HL-60/S4 treated with phorbol 12-myristate 13-acetate at 8.2 ng/mL for 4 days and 3 days (cell line): ENCODE data around the gene CLDN19.
"Not testable (repeated sequence)": the region's sequence is repeated elsewhere in the genome, so short reads cannot be mapped to it uniquely, and the experiment has no call there.

Source experiments
- in situ Hi-C: fragments of 300-500 bp; cut with MboI; formaldehyde crosslinking; loops from 2 replicates; pipeline ENCODE4 v1.15.0; 2022; ENCODE audit warnings: low sequenced_read_pairs

Gene CLDN19

DNA sequence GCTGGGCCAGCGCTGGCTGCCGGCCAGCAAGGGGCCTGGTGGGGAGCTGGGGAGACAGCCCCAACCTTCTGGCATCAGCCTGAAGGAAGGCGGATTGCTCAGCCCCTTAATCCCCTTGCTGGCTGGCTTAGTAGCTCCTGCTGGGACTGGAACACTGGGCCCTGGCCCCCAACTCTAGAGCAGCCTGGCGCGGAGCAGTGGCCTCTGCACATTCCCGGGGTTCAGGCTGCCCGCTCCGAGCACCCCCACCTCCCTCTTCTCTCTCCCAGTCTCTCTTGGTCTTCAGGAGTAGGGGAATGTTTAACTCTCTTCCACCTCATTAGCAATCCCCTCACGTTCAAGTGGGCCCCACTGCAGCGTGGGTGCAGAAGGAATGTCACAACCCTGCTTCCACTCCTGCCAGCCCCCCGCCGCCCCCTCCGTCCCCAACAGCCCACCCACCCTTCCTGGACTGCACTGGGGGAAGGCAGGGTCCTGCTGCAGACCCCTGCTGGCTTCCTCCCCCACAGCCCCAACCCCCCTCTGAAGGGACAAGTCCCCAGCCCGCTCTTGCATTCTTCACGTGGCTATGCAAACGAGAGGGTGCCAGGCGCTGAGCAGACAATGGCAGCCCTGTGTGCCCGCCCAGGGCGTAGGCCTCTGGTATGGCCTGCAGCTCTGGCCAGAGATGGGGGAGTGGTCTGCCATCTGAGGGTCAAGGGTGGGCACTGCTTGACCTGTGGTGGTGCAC lies 980 bp upstream of the CLDN19 start:
- in situ Hi-C loops = no loop called here

DNA sequence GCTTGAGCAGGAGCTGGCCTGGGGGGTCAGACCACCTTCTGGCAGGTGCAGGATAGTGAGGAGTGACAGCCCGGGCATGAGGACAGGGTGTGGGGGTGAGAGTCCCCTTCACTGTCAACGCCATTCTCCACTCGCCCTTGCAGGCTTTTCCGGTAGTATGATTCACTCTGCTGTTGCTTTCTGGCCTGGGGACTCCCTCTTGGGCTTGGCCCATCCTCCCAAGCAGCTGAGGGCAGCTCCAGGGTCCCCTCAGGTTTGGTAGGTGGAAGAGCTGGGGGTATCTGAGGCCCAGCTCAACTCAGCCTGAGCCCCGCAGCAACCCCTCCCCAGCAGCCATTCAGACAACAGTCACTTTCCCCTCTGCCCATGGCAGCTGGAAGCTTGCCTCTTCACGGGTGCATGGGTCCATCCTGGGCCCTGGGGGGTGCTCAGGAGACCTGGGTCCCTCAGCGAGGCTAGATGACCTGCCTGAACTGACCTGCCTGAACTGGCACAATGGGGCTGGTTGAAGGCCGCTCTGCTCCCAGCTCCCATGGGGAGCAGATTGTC lies 1.3 kb downstream of the CLDN19 start:
- in situ Hi-C loops = no loop called here

DNA sequence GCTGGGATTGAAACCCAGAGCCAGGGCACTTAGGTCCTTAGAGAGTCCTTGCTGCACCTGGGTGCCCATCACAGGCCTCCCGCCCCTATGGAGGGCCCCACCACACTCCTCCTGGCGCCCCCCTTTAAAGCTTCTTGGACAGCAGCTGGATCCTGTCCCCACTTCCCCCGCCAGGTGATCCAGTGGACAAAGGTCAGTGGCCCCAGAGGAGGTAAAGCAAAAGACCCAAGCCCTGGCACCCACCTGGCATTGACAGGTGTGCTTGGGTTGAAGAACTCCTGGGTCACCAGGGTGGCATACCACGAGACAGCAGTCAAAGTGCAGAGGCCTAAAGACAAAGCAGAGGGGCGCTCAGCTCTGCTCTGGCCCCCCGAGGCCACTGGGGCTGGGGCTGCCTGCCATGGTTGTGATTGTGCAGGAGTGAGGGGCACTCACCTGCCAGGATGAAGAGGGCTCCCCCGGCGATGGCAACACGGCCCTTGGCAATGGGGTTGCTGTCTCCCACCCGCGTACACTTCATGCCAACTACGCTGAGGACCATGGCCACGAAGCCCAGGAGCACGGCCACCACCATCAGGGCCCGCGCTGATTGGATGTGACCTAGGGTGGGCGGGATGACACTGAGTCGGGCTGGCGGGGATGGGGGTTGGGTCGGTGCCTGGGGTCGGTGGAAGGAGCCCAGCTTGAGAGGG lies 1.9 kb downstream of the CLDN19 start:
- in situ Hi-C loops = no loop called here

DNA sequence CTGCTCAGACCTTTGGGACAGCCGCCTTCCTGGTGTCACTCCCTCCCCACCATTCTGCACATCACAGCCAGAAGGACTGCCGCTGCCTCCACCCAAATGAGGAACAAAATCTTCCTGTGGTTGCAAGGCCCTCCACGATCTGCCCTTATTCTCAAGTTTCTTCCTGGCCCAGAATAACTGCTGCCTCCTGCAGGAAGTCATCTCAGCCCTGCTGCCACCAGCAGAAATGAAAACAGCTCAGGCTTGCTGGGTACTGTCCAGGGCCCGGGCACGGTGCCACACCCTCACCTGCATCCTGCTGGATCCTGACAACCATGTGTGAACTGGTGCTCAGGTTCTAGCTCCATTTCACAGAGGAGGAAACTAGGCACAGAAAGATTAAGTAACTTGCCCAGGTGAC lies 2.8 kb downstream of the CLDN19 start:
- in situ Hi-C loops = no loop called here

DNA sequence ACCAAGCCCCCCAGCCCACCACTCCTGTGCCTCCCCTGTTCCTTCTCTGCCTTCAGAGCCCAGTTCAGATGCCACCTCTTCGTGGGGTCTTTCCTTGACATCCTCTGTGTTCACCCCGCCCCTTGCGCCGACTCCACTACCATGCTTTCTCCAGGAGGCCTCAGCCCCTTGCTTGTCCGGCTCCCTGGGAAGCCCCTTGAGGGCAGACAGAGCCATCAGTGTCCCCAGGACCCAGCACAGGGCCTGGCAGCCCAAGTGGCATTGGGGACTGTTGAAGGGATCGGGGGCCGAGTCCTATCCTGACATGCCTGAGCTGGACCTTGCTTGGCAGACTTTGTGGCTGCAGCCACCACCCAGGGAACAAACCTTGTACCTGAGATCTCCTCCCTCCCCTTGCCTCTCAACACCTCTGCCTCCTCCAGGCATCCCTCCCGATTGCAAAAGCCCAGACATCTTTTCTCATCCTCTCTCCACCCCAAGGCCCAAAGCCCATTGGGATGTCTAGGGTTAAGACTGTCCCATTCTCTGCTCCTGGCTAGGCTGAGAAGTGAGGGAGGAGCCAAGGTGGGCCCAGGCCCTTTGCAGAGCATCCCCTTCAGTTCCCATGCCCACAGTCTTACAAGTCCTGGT lies 3.4 kb downstream of the CLDN19 start:
- in situ Hi-C loops = no loop called here

DNA sequence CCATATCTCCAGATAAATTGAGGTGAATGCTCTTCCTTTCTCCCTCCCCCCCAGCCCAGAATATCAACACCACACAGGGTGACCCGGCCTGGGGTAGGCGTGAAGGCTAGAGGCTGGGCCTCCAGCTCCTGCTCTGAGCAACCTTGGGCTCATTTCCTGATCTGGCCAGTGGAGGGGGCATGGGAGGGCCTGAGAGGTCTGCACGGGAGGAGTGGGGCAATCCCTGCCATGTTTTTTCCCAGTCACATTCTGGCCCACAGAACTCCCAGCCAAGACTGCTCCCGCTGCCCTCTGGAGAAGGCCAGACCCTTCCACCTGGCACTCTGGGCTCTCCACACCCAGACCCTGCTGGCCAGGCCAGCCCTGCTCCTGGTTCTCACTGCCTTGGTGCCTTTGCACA lies 3.9 kb downstream of the CLDN19 start:
- in situ Hi-C loops = no loop called here

DNA sequence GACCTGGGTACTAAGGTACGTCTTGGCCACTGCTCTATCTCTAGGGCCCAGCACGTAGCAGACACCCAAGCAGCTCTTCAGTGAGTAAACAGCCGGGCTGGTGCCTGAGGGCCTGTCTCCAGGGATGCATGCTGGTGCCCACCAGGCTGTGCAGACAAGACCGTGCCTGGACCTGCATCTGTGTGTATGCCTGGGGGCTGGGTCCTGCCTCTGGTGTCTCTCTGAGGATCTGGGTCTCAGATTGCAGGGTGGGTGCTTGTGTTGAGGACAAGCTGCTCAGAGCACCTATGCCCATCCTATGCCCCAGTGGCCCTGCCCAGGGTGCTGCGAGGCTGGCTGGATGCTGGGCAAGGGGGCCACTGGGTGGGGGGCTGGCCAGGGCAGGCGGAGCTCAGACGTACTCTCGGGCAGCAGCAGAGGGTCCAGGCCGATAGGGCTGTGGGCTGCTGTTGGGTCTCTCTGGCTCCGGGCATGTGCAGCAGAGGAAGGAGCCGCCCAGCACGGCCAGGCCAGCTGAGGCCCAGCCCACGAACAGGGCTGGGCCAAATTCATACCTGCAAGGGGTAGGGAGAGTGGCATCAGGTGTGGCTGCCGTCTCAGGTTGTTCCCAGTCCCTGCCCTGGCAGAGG lies 4.4 kb downstream of the CLDN19 start:
- in situ Hi-C loops = no loop called here

DNA sequence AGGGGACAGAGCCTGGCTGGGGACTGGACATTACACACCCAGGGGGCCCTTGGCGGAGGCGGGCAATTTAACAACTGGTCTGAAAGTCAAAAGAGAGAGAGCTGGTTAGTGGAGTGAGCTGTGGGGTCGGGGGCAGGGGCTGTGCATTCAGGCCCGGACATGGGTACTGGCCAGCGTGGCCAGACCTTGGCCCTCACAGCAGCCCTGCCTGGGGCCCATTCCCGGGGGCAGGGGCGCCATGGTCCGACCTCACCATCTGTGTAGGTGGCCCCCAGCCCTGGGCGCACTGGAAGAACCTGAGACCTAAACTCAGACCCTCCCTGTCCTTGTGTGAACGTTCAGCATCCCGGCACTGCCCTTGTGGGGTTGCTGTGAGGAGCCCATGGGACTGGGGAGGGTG lies 5.0 kb downstream of the CLDN19 start:
- in situ Hi-C loops = no loop called here

DNA sequence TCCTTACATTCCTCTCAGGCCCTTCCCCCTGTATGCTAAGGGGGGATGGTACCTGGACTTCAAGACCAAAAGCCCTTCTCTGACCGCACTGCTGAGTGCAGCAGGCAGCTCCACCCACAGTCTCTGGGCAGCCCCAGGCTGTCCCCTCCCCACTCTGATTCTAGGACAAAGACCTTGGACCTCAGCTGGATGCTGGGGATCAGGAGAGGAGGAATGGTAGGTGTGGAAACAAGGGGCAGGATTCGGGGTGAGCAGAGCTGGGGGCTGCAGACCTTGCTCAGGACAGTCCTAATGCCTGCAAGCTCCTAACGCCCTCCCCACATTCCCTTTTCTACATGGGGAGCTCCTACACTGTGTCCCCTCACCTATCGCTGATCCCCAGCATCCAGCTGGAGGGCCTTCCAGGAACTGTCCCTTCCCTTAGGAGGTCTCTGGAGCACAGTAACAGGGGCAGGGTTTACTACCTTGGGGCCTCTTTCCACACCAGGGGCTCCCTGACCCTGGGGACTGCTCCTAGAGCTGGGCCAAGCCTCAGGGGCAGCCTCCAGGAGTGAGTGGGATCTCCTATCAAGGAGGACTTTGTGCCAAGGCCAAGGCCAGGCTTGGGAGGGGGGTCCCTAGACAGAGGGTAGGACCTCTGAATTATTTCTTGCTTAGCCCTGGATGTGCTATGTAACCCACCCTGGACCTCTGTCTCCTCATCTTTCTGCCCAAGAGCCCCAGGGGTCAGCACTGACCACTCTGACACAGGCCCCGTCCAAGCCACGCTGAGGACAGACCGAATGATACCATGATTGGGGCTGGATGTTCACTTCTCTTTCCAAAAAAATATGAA lies 5.6 kb downstream of the CLDN19 start:
- in situ Hi-C loops = no loop called here

- in situ Hi-C loops = no loop called here
Observed at GRCh38 chr1:42733415-42734200, 6.4 kb downstream of the CLDN19 start.

GRCh38 chr1:42732126-42732680 lies 7.8 kb downstream of the CLDN19 start:
- in situ Hi-C loops = no loop called here

DNA sequence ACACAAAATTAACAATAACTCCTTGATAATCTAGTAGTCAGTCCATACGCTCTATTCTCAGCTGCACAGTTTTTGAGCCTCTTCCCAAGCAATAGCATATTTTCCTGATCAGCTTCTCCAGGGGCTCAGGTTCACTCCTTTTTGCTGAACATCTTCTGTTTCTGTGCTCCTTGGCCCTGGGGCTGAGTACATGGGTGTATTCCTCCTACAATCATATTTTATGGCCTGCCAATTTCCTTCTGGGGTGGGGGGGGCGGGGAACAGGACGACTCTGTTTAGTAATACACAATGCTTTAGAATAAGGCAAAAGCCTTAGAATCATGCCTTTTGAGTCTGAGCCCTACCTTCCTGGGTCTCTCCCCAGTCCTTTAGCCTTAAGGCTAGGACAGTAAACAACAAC lies 8.5 kb downstream of the CLDN19 start:
- in situ Hi-C loops = no loop called here

GRCh38 chr1:42730988-42731387 lies 9.0 kb downstream of the CLDN19 start:
- in situ Hi-C loops = no loop called here

DNA sequence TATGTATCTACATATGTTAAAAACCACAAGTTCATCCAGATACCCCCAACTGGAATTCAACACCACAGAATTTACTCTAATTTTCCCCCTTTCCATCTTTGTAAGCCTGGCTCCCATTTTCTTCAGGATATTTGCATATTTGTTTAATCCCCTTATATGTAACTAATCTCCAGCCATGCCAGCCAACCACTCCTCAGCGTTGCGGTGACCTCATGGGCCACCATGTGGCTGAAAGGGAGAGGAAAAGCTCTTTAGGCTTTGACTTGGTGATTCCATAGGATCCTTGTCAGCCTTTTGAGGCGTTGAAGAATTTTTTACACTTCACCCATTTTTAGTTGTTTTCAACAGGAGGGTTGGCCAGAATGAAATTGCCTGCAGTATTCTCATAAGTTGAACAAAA lies 10.0 kb downstream of the CLDN19 start:
- in situ Hi-C loops = no loop called here

DNA sequence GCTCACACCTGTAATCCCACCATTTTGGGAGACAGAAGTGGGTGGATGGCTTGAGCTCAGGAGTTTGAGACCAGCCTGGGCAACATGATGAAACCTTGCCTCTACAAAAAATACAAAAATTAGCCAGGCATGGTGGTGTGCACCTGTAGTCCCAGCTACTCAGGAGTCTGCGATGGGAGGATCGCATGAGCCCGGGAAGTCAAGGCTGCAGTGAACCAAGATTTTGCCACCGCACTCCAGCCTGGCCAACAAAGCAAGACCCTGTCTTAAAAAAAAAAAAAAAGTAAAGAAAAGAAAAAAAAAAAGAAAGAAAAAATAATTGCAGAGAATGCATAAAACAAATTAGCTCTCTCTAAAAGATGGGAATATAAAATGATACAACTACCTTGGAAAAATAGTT lies 14.2 kb downstream of the CLDN19 start:
- in situ Hi-C loops = not testable (repeated sequence)

DNA sequence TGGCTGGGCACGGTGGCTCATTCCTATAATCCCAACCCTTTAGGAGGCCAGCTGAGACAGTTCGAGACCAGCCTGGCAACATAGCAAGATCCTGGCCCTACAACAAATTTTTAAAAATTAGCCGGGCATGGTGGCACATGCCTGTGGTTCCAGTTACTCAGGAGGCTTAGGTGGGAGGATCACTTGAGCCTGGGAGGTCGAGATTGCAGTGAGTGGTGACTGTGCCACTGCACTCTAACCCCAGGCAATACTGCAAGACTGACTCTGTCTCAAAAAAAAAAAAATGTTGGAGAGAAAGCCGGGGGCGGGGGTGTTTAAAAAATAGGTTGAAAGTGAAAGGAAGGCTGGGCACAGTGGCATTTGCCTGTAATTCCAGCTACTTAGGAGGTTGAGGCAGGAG lies 16.5 kb downstream of the CLDN19 start:
- in situ Hi-C loops = no loop called here

DNA sequence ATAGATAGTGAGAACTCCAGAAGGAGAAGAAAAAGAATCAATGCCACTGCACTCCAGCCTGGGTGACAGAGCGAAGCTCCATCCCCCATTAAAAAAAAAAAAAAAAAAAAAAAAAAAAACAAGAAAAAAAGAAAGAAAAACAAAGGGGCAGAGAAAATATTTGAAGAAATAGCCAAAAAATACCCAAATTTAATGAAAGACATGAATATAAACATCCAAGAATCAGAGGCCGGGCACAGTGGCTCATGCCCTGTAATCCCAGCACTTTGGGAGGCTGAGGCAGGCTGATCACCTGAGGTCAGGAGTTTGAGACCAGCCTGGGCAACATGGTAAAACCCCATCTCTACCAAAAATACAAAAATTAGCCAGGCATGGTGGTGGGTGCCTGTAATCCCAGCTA lies 17.6 kb downstream of the CLDN19 start:
- in situ Hi-C loops = not testable (repeated sequence)

GRCh38 chr1:42721926-42722325 lies 18.1 kb downstream of the CLDN19 start:
- in situ Hi-C loops = no loop called here

DNA sequence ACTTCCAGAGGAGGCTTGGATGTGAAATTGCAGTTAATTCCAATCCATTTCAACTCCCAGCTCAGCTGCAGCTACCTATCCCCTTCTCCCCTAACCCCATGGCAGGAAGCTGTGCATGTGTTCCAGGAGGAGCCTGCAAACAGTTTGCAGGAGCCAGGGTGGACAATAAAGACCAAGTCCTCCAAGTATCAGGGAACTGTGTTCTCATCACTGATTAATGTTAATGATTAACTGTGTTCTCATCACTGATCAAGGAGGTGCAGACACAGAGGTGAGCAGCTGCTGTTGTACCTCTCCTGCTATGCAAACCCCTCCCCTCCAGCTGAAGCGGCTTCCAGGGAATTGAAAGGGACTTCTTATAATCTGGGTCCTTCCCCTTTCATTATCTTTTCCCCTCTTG lies 19.2 kb downstream of the CLDN19 start:
- in situ Hi-C loops = no loop called here

DNA sequence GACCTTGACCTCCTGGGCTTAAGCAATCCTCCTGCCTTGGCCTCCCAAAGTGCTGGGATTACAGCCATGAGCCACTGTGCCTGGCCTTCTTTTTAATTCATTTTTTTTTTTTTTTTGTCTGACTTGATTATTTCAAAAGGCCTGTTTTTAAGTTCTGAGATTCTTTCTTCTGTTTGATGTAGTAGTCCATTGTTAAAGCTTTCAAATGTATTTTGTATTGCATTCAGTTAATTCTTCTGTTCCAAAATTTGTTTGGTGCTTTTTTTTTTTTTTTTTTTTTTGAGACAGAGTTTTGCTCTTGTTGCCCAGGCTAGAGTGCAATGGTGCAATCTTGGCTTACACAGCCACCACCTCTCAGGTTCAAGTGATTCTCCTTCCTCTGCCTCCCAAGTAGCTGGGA lies 25.6 kb downstream of the CLDN19 start:
- in situ Hi-C loops = not testable (repeated sequence)
